Natural killer cell (primary cell): ENCODE results near the gene PLEKHG3. TPM values are rescaled to one million over a fixed set of nuclear protein-coding genes. Genes with fewer than 3 reads are reported as not detected.
A peak's percentile ranks its signal among the peaks of the same experiment; 100 is the strongest.

Experiments
- ATAC-seq, 3 donors: fragments of 150-1000 bp in 2 of 3; fragments of 200-7000 bp in 1 of 3; cut with Tn5 transposase; 1 replicate in 1 of 3; 2 replicates in 2 of 3; pipeline ENCODE4 v1.10.0; 2021; ENCODE audit warnings: mild to moderate bottlenecking in 2 of 3, moderate library complexity in 2 of 3
- DNase-seq, 2 donors: peaks; one replicate each; pipeline versions ENCODE4 v3.0.0 to v3.0.0-alpha.2; 2013 to 2021; ENCODE audit warnings: mixed read lengths in 1 of 2
- H3K27ac ChIP-seq: one replicate; pipeline ENCODE4 v1.5.1; 2013; ENCODE audit warnings: mild to moderate bottlenecking, low read length
- H3K27me3 ChIP-seq: one replicate; pipeline ENCODE4 v1.6.1; 2013; ENCODE audit warnings: low read length; ENCODE audit not compliant: control insufficient read depth, insufficient read depth
- H3K36me3 ChIP-seq: one replicate; pipeline ENCODE4 v1.6.1; 2013; ENCODE audit warnings: low read length; ENCODE audit not compliant: control insufficient read depth, insufficient read depth
- H3K4me1 ChIP-seq: one replicate; pipeline ENCODE4 v1.6.1; 2013; ENCODE audit warnings: low read length; ENCODE audit not compliant: control insufficient read depth, insufficient read depth
- H3K4me3 ChIP-seq: one replicate; pipeline ENCODE4 v1.5.1; 2013; ENCODE audit warnings: low read length
- H3K9me3 ChIP-seq: one replicate; pipeline ENCODE4 v1.6.1; 2013; ENCODE audit warnings: low read length; ENCODE audit not compliant: control insufficient read depth, insufficient read depth
- H3K27ac Mint-ChIP-seq, 2 donors: one replicate each; pipeline ENCODE4 v1.8.0; 2022; ENCODE audit warnings: mild to moderate bottlenecking in 2 of 2, mixed read lengths in 2 of 2, moderate library complexity in 1 of 2
- H3K27me3 Mint-ChIP-seq, 2 donors: one replicate each; pipeline ENCODE4 v1.8.0; 2022; ENCODE audit warnings: low read depth in 2 of 2, mixed read lengths in 2 of 2
- H3K36me3 Mint-ChIP-seq: one replicate; pipeline ENCODE4 v1.8.0; 2022; ENCODE audit warnings: mixed read lengths
- H3K4me1 Mint-ChIP-seq, 2 donors: one replicate each; pipeline ENCODE4 v1.8.0; 2022; ENCODE audit warnings: mixed read lengths in 2 of 2
- H3K4me3 Mint-ChIP-seq: one replicate; pipeline ENCODE4 v1.8.0; 2022; ENCODE audit warnings: mild to moderate bottlenecking, moderate library complexity, mixed read lengths
- H3K9me3 Mint-ChIP-seq, 2 donors: one replicate each; pipeline ENCODE4 v1.8.0; 2022; ENCODE audit warnings: mixed read lengths in 2 of 2
- WGBS: methylation state at CpG from one replicate; pipeline ENCODE4 v1.1.7; 2013; ENCODE audit warnings: missing lambda C conversion rate; ENCODE audit not compliant: insufficient coverage; 5-methylcytosine and 5-hydroxymethylcytosine counted together
- intact Hi-C: fragments of 100-400 bp; cut with micrococcal nuclease; formaldehyde crosslinking; loops from one replicate; pipeline ENCODE4 v1.14.2; 2022
- total RNA-seq, 4 donors: library from RNA; stranded (reverse); fragments of 120-200 nt in 1 of 4; gene quantifications; one replicate each; pipeline versions ENCODE4 v1.2.3 to v1.2.4, GENCODE V29; 2013 to 2022
- TF ChIP-seq, protein P1 (sequence below): fragments of 200-600 bp; IDR thresholded peaks from one replicate; pipeline ENCODE4 v1.8.0; 2022; ENCODE audit warnings: antibody characterized with exemption

The PLEKHG3 gene
- total RNA-seq, 3 donors from 2014 or later (not counting 1 experiment from before 2014, with no cell fraction given): 184 to 285 (median 225) TPM

DNA sequence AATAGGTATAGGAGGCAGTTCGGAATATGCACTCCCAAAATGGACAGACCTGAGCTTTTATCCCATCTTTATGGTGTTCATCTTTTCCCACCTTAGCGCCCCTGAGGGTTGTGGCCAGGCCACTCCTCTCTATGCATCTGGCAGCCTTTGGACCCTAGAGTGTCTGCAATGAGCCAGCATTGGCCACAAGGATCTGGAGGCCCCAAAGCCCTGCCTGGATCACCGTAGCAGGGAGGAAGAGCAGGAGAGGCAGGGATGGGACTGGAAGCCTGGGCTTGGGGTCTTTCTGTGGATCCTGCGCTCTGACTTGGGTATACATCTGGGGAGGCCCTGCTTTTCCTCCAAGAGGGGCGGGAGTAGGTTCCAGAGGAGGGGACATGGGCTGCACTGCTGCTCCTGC is 52.5 kb downstream of the PLEKHG3 start:
- H3K9me3 ChIP-seq: no peaks in the 10 kb centered on the region
- Mint-ChIP-seq H3K27me3 (peaks cover 0 to 8% of the 10 kb centered on the region in 2 donors), H3K4me3 (peak overlapping the region; percentile 45), H3K4me1 (peaks cover 70 to 81% of the 10 kb centered on the region in 2 donors), H3K36me3 (no peaks in the 10 kb centered on the region), H3K9me3 (no peaks in the 10 kb centered on the region), H3K27ac (peak overlapping the region; percentile 70 to 85)
- H3K4me1 ChIP-seq: peaks cover 80% of the 10 kb centered on the region
- intact Hi-C loops: loop anchor here (2.0 to 5.0 kb wide), 2 partner anchors 34 to 52 kb away; partner anchors contain the start of gene PLEKHG3
- 88% methylated on average over 5 of the region's 5 CpGs for WGBS
- no peaks in the 10 kb centered on the region for H3K27me3 ChIP-seq
- H3K4me3 ChIP-seq: no peak overlapping the region
- DNase-seq (no peak), ATAC-seq (no peak)
- TF ChIP-seq, protein P1, sequence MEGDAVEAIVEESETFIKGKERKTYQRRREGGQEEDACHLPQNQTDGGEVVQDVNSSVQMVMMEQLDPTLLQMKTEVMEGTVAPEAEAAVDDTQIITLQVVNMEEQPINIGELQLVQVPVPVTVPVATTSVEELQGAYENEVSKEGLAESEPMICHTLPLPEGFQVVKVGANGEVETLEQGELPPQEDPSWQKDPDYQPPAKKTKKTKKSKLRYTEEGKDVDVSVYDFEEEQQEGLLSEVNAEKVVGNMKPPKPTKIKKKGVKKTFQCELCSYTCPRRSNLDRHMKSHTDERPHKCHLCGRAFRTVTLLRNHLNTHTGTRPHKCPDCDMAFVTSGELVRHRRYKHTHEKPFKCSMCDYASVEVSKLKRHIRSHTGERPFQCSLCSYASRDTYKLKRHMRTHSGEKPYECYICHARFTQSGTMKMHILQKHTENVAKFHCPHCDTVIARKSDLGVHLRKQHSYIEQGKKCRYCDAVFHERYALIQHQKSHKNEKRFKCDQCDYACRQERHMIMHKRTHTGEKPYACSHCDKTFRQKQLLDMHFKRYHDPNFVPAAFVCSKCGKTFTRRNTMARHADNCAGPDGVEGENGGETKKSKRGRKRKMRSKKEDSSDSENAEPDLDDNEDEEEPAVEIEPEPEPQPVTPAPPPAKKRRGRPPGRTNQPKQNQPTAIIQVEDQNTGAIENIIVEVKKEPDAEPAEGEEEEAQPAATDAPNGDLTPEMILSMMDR: no peak
- H3K27ac ChIP-seq: peak overlapping the region; percentile 39
- no peaks in the 10 kb centered on the region for H3K36me3 ChIP-seq

DNA sequence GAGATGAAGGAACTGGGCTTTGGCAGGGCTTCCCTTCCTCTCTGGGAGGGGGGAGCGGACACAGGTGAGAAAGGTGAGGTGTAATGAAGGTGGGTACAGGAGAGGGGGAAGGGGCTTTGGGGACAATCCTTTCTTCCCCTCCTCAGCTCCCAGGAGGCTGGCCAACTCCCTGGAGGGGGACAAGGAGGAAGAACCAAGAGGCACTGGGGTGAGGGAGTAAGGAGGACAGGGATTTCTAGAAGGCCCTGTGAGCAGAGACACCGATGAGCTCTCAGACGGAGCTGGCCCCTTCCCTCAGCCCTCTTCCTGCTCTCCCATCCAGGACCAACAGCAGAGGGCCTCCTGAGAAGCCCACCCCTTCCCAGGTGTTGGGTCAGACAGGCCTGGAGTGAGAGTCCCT is 53.4 kb downstream of the PLEKHG3 start:
- TF ChIP-seq, protein P1: no peak
- ATAC-seq: no peak
- Histone ChIP-seq H3K9me3 (no peaks in the 10 kb centered on the region), H3K27ac (peak overlapping the region; percentile 73), H3K36me3 (no peaks in the 10 kb centered on the region), H3K4me1 (peaks cover 89% of the 10 kb centered on the region), H3K27me3 (peaks cover 6% of the 10 kb centered on the region), H3K4me3 (no peak overlapping the region)
- Mint-ChIP-seq H3K9me3 (no peaks in the 10 kb centered on the region), H3K27me3 (peaks cover 0 to 12% of the 10 kb centered on the region in 2 donors), H3K4me3 (peak overlapping the region; percentile 26), H3K4me1 (peaks cover 76 to 89% of the 10 kb centered on the region in 2 donors), H3K36me3 (no peaks in the 10 kb centered on the region), H3K27ac (peak overlapping the region; percentile 70 to 85)
- no peak for DNase-seq
- intact Hi-C loops: loop anchor here (2.0 to 5.0 kb wide), 2 partner anchors 35 to 53 kb away; partner anchors contain the start of gene PLEKHG3
- 83% methylated on average over 2 of the region's 3 CpGs for WGBS

- TF ChIP-seq, protein P1: no peak
- intact Hi-C loops: loop anchor here (5.0 kb wide), 1 partner anchor 36 kb away; no protein-coding TSS in a partner anchor
- Mint-ChIP-seq H3K36me3 (no peaks in the 10 kb centered on the region), H3K27ac (peak overlapping the region; percentile 70 to 85), H3K9me3 (no peaks in the 10 kb centered on the region), H3K27me3 (peaks cover 0 to 12% of the 10 kb centered on the region in 2 donors), H3K4me1 (peaks cover 76 to 93% of the 10 kb centered on the region in 2 donors), H3K4me3 (peak overlapping the region; percentile 62)
- Histone ChIP-seq H3K36me3 (no peaks in the 10 kb centered on the region), H3K27ac (peak overlapping the region; percentile 73), H3K27me3 (peaks cover 6% of the 10 kb centered on the region), H3K9me3 (no peaks in the 10 kb centered on the region), H3K4me1 (peaks cover 94% of the 10 kb centered on the region), H3K4me3 (no peak overlapping the region)
- WGBS: 59% methylated on average over 3 of the region's 3 CpGs
- ATAC-seq: no peak
- DNase-seq: peak in 1 of 2 donors; percentile 60
These were observed 53.8 kb downstream of the PLEKHG3 start for GRCh38 chr14:64758025-64758521.
